Adipose tissue (tissue), 3 donors: ENCODE data around the gene USP17L5. TPM values are rescaled to one million over a fixed set of nuclear protein-coding genes. Genes with fewer than 3 reads are reported as not detected.
"Not testable (repeated sequence)": the region's sequence is repeated elsewhere in the genome, so short reads cannot be mapped to it uniquely, and the experiment has no call there.

Source experiments
- H3K27ac ChIP-seq: one replicate; pipeline ENCODE4 v1.5.1; 2013; ENCODE audit warnings: low read depth, low read length
- WGBS, 3 donors: extraction: QIAGEN DNeasy Blood & Tissue Kit; methylation state at CpG; one replicate each; pipeline ENCODE4 v1.1.7; 2013; 5-methylcytosine and 5-hydroxymethylcytosine counted together
- polyA plus RNA-seq, 3 donors: library from polyadenylated mRNA; stranded (reverse); fragments of 200-250 nt; gene quantifications; one replicate each; pipeline ENCODE4 v1.2.3, GENCODE V29; 2013
- donor health status: healthy with polysubstance abuse.
- donor health status: Bipolar disorder and iron deficiency.
- donor health status: healthy.

Gene USP17L5
- not detected for polyA plus RNA-seq

GRCh38 chr4:9339103-9339502 lies at the start of gene USP17L5:
Gene USP17L5, plus strand, starts transcription at chr4:9339403. Its CDS starts 0 bp downstream, at chr4:9339403.
- WGBS, 3 donors, result no CpG with 5 or more reads among the region's 15 CpGs
- H3K27ac ChIP-seq, result not testable (repeated sequence)

GRCh38 chr4:9324191-9324590 lies 15.0 kb upstream of the USP17L5 start:
- H3K27ac ChIP-seq, result not testable (repeated sequence)
- 87 to 92% (median 92%) methylated on average over 1 of the region's 13 CpGs for WGBS, 3 donors

- no CpG with 5 or more reads among the region's 15 CpGs for whole genome bisulfite sequencing, 3 donors
- not testable (repeated sequence) for H3K27ac ChIP-seq
Observed at GRCh38 chr4:9324865-9325264, 14.3 kb upstream of the USP17L5 start, which contains the start of gene USP17L24. Gene USP17L24, plus strand, starts transcription at chr4:9325165. Its CDS starts 0 bp downstream, at chr4:9325165.

DNA sequence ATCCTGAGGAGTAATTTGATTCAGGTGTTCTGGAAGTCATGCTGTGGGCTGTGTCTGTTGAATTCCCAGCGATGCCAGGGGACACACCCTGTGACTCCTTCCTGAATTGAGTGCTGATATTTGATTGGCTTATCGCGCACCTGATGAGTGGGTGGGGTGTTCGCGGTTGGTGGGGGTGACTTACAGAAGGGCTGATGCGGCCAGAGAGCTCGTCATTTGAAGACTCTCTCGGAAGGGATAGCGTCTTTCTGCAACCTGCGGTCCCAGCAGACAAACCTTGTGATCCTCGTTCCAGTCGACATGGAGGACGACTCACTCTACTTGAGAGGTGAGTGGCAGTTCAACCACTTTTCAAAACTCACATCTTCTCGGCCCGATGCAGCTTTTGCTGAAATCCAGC lies 9.6 kb upstream of the USP17L5 start, which contains the start of gene USP17L25:
USP17L25 (plus strand) TSS at position 301 of the 400 bp plus-strand sequence; CDS start at position 301, 0 bp downstream.
- WGBS, 3 donors, result no CpG with 5 or more reads among the region's 15 CpGs
- H3K27ac ChIP-seq, result not testable (repeated sequence)

DNA sequence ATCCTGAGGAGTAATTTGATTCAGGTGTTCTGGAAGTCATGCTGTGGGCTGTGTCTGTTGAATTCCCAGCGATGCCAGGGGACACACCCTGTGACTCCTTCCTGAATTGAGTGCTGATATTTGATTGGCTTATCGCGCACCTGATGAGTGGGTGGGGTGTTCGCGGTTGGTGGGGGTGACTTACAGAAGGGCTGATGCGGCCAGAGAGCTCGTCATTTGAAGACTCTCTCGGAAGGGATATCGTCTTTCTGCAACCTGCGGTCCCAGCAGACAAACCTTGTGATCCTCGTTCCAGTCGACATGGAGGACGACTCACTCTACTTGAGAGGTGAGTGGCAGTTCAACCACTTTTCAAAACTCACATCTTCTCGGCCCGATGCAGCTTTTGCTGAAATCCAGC lies 4.8 kb upstream of the USP17L5 start, which contains the start of gene USP17L26:
USP17L26 (plus strand) TSS at position 301 of the 400 bp plus-strand sequence; CDS start at position 301, 0 bp downstream.
- not testable (repeated sequence) for H3K27ac ChIP-seq
- 88% methylated on average over 8 of the region's 15 CpGs; no CpG with 5 or more reads in 2 of the 3 donors for WGBS, 3 donors

GRCh38 chr4:9343848-9344247 lies 4.6 kb downstream of the USP17L5 start, which contains the start of gene USP17L27:
Gene USP17L27, plus strand, starts transcription at chr4:9344148. Its CDS starts 0 bp downstream, at chr4:9344148.
- H3K27ac ChIP-seq, result not testable (repeated sequence)
- no CpG with 5 or more reads among the region's 15 CpGs for whole genome bisulfite sequencing, 3 donors

DNA sequence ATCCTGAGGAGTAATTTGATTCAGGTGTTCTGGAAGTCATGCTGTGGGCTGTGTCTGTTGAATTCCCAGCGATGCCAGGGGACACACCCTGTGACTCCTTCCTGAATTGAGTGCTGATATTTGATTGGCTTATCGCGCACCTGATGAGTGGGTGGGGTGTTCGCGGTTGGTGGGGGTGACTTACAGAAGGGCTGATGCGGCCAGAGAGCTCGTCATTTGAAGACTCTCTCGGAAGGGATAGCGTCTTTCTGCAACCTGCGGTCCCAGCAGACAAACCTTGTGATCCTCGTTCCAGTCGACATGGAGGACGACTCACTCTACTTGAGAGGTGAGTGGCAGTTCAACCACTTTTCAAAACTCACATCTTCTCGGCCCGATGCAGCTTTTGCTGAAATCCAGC lies 9.4 kb downstream of the USP17L5 start, which contains the start of gene USP17L28:
USP17L28 (plus strand) TSS at position 301 of the 400 bp plus-strand sequence; CDS start at position 301, 0 bp downstream.
- no CpG with 5 or more reads among the region's 15 CpGs for WGBS, 3 donors
- not testable (repeated sequence) for H3K27ac ChIP-seq

GRCh38 chr4:9350866-9351265 lies 11.7 kb downstream of the USP17L5 start:
- 85 to 93% methylated on average over 12 to 13 of the region's 18 CpGs; no CpG with 5 or more reads in 1 of the 3 donors for WGBS, 3 donors
- not testable (repeated sequence) for H3K27ac ChIP-seq

DNA sequence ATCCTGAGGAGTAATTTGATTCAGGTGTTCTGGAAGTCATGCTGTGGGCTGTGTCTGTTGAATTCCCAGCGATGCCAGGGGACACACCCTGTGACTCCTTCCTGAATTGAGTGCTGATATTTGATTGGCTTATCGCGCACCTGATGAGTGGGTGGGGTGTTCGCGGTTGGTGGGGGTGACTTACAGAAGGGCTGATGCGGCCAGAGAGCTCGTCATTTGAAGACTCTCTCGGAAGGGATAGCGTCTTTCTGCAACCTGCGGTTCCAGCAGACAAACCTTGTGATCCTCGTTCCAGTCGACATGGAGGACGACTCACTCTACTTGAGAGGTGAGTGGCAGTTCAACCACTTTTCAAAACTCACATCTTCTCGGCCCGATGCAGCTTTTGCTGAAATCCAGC lies 14.1 kb downstream of the USP17L5 start, which contains the start of gene USP17L29:
USP17L29 (plus strand) TSS at position 301 of the 400 bp plus-strand sequence; CDS start at position 301, 0 bp downstream.
- H3K27ac ChIP-seq, result not testable (repeated sequence)
- no CpG with 5 or more reads among the region's 15 CpGs for WGBS, 3 donors

DNA sequence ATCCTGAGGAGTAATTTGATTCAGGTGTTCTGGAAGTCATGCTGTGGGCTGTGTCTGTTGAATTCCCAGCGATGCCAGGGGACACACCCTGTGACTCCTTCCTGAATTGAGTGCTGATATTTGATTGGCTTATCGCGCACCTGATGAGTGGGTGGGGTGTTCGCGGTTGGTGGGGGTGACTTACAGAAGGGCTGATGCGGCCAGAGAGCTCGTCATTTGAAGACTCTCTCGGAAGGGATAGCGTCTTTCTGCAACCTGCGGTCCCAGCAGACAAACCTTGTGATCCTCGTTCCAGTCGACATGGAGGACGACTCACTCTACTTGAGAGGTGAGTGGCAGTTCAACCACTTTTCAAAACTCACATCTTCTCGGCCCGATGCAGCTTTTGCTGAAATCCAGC lies 23.6 kb downstream of the USP17L5 start, which contains the start of gene USP17L30:
USP17L30 (plus strand) TSS at position 301 of the 400 bp plus-strand sequence; CDS start at position 301, 0 bp downstream.
- H3K27ac ChIP-seq, result not testable (repeated sequence)
- no CpG with 5 or more reads among the region's 15 CpGs for WGBS, 3 donors

DNA sequence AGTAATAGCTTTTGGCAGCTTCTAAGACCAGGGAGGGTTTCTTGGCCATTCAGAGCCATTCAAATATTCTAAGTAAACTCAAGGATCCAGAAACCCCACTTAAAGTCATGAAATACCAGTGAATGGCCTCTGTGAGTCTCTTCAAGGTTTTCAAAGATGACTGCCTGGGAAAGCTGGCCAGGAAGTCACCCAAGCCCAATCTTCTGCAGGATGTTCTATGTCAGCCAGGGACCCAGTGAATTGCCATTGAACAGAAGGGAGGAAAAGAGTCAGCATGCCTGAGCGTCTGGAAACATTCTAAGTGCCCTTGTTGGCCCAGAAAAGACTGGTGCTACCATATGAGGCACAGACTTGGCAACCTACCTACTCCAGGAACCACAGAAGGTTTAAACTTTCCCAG lies 40.7 kb downstream of the USP17L5 start:
- H3K27ac ChIP-seq, result not testable (repeated sequence)
- WGBS, 3 donors, result 41 to 64% (median 47%) methylated on average over 1 of the region's 1 CpG

DNA sequence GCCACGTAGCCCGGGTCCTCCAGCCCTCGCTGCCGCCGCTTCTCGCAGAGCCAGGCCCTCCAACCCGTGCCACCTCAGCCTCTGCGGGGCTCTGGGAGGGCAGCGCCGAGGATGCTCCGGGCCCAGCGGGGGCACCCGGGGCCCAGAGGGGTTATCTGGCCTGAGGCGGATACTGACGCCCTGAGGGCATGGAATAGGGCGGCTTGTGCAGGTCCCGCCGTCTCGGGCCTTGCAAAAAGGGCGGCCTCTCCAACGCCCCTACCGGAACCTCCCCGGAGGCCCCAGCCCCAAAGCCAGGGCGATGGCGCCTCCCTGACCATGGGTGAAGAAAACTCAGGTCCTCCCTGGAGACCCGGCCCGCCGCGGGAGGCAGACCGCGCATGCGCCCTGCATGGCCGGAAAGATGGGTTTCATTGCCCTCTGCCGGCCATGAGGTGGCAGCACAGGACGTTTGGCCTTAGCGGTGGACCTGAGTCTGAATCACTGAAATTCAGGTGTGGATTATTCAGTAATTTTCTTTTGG lies 41.9 kb downstream of the USP17L5 start:
- WGBS, 3 donors, result 27 to 39% (median 34%) methylated on average over 25 to 33 of the region's 36 CpGs

DNA sequence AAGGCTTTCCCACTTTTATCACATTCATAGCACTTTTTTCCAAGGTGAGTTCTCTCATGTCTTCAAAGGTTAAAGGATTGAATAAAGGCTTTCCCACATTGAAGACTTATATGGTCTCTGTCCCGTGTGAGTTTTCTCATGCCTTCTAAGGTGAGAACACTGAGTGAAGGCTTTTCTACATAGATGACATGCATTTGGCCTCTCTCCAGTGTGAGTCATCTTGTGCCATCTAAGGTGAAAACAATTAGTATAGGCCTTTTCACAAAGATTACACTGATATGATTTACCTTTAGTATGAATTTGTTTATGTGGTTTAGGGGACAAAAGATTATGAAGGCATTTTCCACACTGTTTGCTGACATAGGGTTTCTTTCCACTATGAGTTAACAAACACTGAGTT lies 44.9 kb downstream of the USP17L5 start:
- WGBS, 3 donors, result 73 to 83% (median 77%) methylated on average over 1 of the region's 1 CpG
- no peak overlapping the region for H3K27ac ChIP-seq

More for the DNA sequence above, 41.9 kb downstream of the USP17L5 start:
- not testable (repeated sequence) for H3K27ac ChIP-seq

GRCh38 chr4:9389001-9389400 lies 49.8 kb downstream of the USP17L5 start:
- not testable (repeated sequence) for H3K27ac ChIP-seq
- WGBS, 3 donors, result 23 to 59% (median 36%) methylated on average over 2 of the region's 2 CpGs

Other genes starting within 250 kb of the USP17L5 start
- gene FAM90A26, start 169.0 kb upstream of the USP17L5 start, polyA plus RNA-seq, result not detected
- gene USP17L10, start 128.7 kb upstream of the USP17L5 start, polyA plus RNA-seq, result not detected
- gene USP17L11, start 124.0 kb upstream of the USP17L5 start, polyA plus RNA-seq, result not detected
- gene USP17L12, start 119.3 kb upstream of the USP17L5 start, polyA plus RNA-seq, result not detected
- not detected for gene USP17L13, start 114.5 kb upstream of the USP17L5 start, polyA plus RNA-seq
- gene USP17L15, start 105.0 kb upstream of the USP17L5 start, polyA plus RNA-seq, result not detected
- gene USP17L17, start 95.5 kb upstream of the USP17L5 start, polyA plus RNA-seq, result not detected
- not detected for gene USP17L18, start 90.8 kb upstream of the USP17L5 start, polyA plus RNA-seq
- gene USP17L19, start 86.0 kb upstream of the USP17L5 start, polyA plus RNA-seq, result not detected
- gene USP17L20, start 81.3 kb upstream of the USP17L5 start, polyA plus RNA-seq, result not detected
- not detected for gene USP17L21, start 76.5 kb upstream of the USP17L5 start, polyA plus RNA-seq
- gene USP17L22, start 71.8 kb upstream of the USP17L5 start, polyA plus RNA-seq, result not detected
- gene USP17L24, start 14.2 kb upstream of the USP17L5 start, polyA plus RNA-seq, result not detected
- gene USP17L25, start 9.5 kb upstream of the USP17L5 start, polyA plus RNA-seq, result not detected
- not detected for gene USP17L26, start 4.7 kb upstream of the USP17L5 start, polyA plus RNA-seq
- not detected for gene USP17L27, start 4.7 kb downstream of the USP17L5 start, polyA plus RNA-seq
- gene USP17L28, start 9.5 kb downstream of the USP17L5 start, polyA plus RNA-seq, result not detected
- not detected for gene USP17L29, start 14.2 kb downstream of the USP17L5 start, polyA plus RNA-seq
- not detected for gene USP17L30, start 23.7 kb downstream of the USP17L5 start, polyA plus RNA-seq
- gene DEFB131A, start 105.0 kb downstream of the USP17L5 start, polyA plus RNA-seq, result not detected